ENCODE data around the gene TEAD1. TPM values are rescaled to one million over a fixed set of nuclear protein-coding genes. Genes with fewer than 3 reads are reported as not detected.
"Not testable (repeated sequence)": the region's sequence is repeated elsewhere in the genome, so short reads cannot be mapped to it uniquely, and the experiment has no call there.

TEAD1 gene
- total RNA-seq, 2 donors from 2014 or later = 47.9 to 87.0 TPM

GRCh38 chr11:12871788-12872321 is 197.6 kb downstream of the TEAD1 start:
- intact Hi-C loops (cut with DNase I) = loop anchor here (5.0 kb wide), 1 partner anchor 40 kb away; no protein-coding TSS in a partner anchor
- no peak for DNase-seq (ENCODE audit: low spot score)
- Histone ChIP-seq H3K4me1 (replicated peaks) (no peaks in the 10 kb centered on the region), H3K9me3 (no peaks in the 10 kb centered on the region), H3K4me3 (no peak overlapping the region), H3K27me3 (replicated peaks; ENCODE audit: insufficient read depth) (no peaks in the 10 kb centered on the region), H3K27ac (no peak overlapping the region), H3K36me3 (no peaks in the 10 kb centered on the region)
- 89% methylated on average over 11 of the region's 11 CpGs for WGBS
- TF ChIP-seq POLR2A (IDR thresholded peaks at IDR 0.05) = no peak

DNA sequence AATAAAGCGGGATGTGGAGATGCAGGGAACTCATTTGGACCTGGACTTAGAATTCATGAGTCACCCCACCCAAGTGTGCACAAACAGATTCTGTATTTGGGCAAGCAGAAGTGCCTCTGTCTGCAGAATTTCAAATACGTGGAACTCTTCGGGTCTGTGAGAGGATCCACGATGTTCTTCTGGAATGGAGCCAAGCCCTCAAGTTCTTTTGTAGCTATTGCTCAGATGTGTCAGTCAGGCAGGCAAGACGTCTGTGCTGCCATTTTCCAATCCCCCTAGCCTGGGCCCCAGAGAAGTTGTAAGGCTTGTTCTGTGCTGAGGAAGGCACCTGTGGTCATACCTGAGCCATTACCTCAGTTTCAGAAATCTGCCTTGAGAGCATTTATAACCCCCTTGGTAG is 202.1 kb downstream of the TEAD1 start:
- no peaks in the 10 kb centered on the region for H3K27me3 ChIP-seq (replicated peaks; ENCODE audit: insufficient read depth)
- no peaks in the 10 kb centered on the region for H3K9me3 ChIP-seq
- H3K4me1 ChIP-seq (replicated peaks) = no peaks in the 10 kb centered on the region
- no peak for DNase-seq (ENCODE audit: low spot score)
- H3K4me3 ChIP-seq = no peak overlapping the region
- H3K27ac ChIP-seq = no peak overlapping the region
- intact Hi-C loops (cut with DNase I) = loop anchor here (5.0 kb wide), 1 partner anchor 59 kb away; no protein-coding TSS in a partner anchor
- 59% methylated on average over 5 of the region's 5 CpGs for WGBS
- TF ChIP-seq POLR2A (IDR thresholded peaks at IDR 0.05) = no peak
- no peak for TF ChIP-seq POLR2AphosphoS5 (IDR thresholded peaks at IDR 0.05)
- H3K36me3 ChIP-seq = no peaks in the 10 kb centered on the region

GRCh38 chr11:12876988-12877387 is 202.8 kb downstream of the TEAD1 start:
- Histone ChIP-seq H3K4me3 (no peak overlapping the region), H3K9me3 (no peaks in the 10 kb centered on the region), H3K36me3 (no peaks in the 10 kb centered on the region), H3K4me1 (replicated peaks) (no peaks in the 10 kb centered on the region), H3K27ac (no peak overlapping the region), H3K27me3 (replicated peaks; ENCODE audit: insufficient read depth) (no peaks in the 10 kb centered on the region)
- WGBS = 85% methylated on average over 5 of the region's 5 CpGs
- DNase-seq (ENCODE audit: low spot score) = no peak
- intact Hi-C loops (cut with DNase I) = loop anchor here (5.0 kb wide), 1 partner anchor 60 kb away; no protein-coding TSS in a partner anchor
- no peak for TF ChIP-seq POLR2A (IDR thresholded peaks at IDR 0.05)
- TF ChIP-seq, protein P1, sequence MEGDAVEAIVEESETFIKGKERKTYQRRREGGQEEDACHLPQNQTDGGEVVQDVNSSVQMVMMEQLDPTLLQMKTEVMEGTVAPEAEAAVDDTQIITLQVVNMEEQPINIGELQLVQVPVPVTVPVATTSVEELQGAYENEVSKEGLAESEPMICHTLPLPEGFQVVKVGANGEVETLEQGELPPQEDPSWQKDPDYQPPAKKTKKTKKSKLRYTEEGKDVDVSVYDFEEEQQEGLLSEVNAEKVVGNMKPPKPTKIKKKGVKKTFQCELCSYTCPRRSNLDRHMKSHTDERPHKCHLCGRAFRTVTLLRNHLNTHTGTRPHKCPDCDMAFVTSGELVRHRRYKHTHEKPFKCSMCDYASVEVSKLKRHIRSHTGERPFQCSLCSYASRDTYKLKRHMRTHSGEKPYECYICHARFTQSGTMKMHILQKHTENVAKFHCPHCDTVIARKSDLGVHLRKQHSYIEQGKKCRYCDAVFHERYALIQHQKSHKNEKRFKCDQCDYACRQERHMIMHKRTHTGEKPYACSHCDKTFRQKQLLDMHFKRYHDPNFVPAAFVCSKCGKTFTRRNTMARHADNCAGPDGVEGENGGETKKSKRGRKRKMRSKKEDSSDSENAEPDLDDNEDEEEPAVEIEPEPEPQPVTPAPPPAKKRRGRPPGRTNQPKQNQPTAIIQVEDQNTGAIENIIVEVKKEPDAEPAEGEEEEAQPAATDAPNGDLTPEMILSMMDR (IDR thresholded peaks at IDR 0.05) = no peak
- no peak for TF ChIP-seq POLR2AphosphoS5 (IDR thresholded peaks at IDR 0.05)

DNA sequence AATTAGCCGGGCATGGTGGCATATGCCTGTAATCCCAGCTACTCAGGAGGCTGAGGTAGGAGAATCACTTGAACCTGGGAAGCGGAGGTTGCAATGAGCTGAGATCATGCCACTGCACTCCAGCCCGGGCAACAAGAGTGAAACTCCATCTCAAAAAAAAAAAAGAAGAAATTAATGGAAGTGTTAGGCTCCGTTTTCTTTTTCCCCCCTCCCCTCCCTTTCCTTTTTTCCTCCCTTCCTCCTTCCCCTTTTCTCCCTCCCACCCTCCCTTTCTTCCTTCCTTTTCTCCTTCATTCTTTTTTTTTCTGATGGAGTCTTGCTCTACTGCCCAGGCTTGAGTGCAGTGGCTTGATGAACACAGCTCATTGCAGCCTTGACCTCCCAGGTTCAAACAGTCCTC is 203.3 kb downstream of the TEAD1 start:
- not testable (repeated sequence) for H3K27ac ChIP-seq; H3K27me3 ChIP-seq (replicated peaks; ENCODE audit: insufficient read depth); H3K4me1 ChIP-seq (replicated peaks); H3K9me3 ChIP-seq; DNase-seq (ENCODE audit: low spot score); H3K36me3 ChIP-seq; H3K4me3 ChIP-seq
- intact Hi-C loops (cut with DNase I) = loop anchor here (5.0 kb wide), 1 partner anchor 60 kb away; no protein-coding TSS in a partner anchor
- WGBS = 97% methylated on average over 4 of the region's 4 CpGs

GRCh38 chr11:12880327-12880726 is 206.1 kb downstream of the TEAD1 start:
- TF ChIP-seq POLR2A (IDR thresholded peaks at IDR 0.05) (no peak), POLR2AphosphoS5 (IDR thresholded peaks at IDR 0.05) (no peak)
- TF ChIP-seq, protein P1 (IDR thresholded peaks at IDR 0.05) = no peak
- Histone ChIP-seq H3K4me1 (replicated peaks) (no peaks in the 10 kb centered on the region), H3K4me3 (no peak overlapping the region), H3K9me3 (no peaks in the 10 kb centered on the region), H3K36me3 (no peaks in the 10 kb centered on the region), H3K27me3 (replicated peaks; ENCODE audit: insufficient read depth) (no peaks in the 10 kb centered on the region), H3K27ac (no peak overlapping the region)
- DNase-seq (ENCODE audit: low spot score) = no peak
- WGBS = 92% methylated on average over 6 of the region's 6 CpGs
- intact Hi-C loops (cut with DNase I) = loop anchor here (10.0 kb wide), 1 partner anchor 396 kb away; no protein-coding TSS in a partner anchor

DNA sequence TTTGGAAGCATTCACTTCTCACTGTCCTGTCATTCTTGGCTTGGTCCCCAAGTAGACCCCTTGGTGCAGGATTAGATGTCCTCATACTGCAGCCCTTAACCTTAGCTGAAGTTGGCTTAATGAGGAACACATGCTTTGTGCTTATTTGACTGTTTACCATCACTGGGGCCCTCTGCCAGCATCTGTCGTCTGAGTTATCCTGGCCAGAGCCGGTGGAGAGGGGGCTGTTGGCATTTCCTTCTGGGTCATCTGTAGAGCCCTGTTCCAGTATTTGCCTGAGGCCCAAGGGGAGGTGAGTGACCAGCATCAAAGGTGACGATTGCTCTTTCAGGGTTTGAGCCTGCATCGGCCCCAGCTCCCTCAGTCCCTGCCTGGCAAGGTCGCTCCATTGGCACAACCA is 208.4 kb downstream of the TEAD1 start:
- no peak overlapping the region for H3K27ac ChIP-seq
- no peaks in the 10 kb centered on the region for H3K9me3 ChIP-seq
- H3K4me1 ChIP-seq (replicated peaks) = no peaks in the 10 kb centered on the region
- TF ChIP-seq POLR2AphosphoS5 (IDR thresholded peaks at IDR 0.05) (no peak), POLR2A (IDR thresholded peaks at IDR 0.05) (no peak)
- TF ChIP-seq, protein P1 (IDR thresholded peaks at IDR 0.05) = no peak
- no peak overlapping the region for H3K4me3 ChIP-seq
- H3K36me3 ChIP-seq = no peaks in the 10 kb centered on the region
- H3K27me3 ChIP-seq (replicated peaks; ENCODE audit: insufficient read depth) = no peaks in the 10 kb centered on the region
- intact Hi-C loops (cut with DNase I) = loop anchor here (10.0 kb wide), 1 partner anchor 398 kb away; no protein-coding TSS in a partner anchor
- DNase-seq (ENCODE audit: low spot score) = no peak
- 74% methylated on average over 5 of the region's 5 CpGs for WGBS
